Esophagus squamous epithelium (tissue), 5 donors: ENCODE results near the gene C2CD2. TPM values are rescaled to one million over a fixed set of nuclear protein-coding genes. Genes with fewer than 3 reads are reported as not detected.

Experiments
- DNase-seq: peaks from one replicate; lab custom pipeline; 2025; lab: John Stamatoyannopoulos, UW
- H3K27ac ChIP-seq, 4 donors: fragments of 200-600 bp; sonication (generic); one replicate each; pipeline ENCODE4 v1.5.1; 2016 to 2019; ENCODE audit warnings: mild to moderate bottlenecking in 1 of 4
- H3K27me3 ChIP-seq, 4 donors: fragments of 200-600 bp; sonication (generic); 1 replicate in 3 of 4; 2 replicates in 1 of 4; pipeline versions ENCODE4 v1.5.1 to v1.6.0; 2017 to 2021; ENCODE audit warnings: antibody characterized with exemption in 1 of 4
- H3K36me3 ChIP-seq, 3 donors: fragments of 200-600 bp; sonication (generic); one replicate each; pipeline ENCODE4 v1.5.1; 2016 to 2019
- H3K4me1 ChIP-seq, 3 donors: fragments of 200-600 bp; sonication (generic); one replicate each; pipeline ENCODE4 v1.5.1; 2017 to 2019
- H3K4me3 ChIP-seq, 4 donors: fragments of 200-600 bp; sonication (generic); 1 replicate in 3 of 4; 2 replicates in 1 of 4; pipeline ENCODE4 v1.5.1; 2016 to 2019; ENCODE audit warnings: mild to moderate bottlenecking in 2 of 4, moderate library complexity in 1 of 4
- H3K9me3 ChIP-seq, 3 donors: fragments of 200-600 bp; sonication (generic); one replicate each; pipeline ENCODE4 v1.5.1; 2016 to 2019
- CTCF ChIP-seq, 6 experiments: fragments of 450-650 bp in 4 of 6; fragments of 200-600 bp in 2 of 6; sonication (generic) in 2 of 6; IDR thresholded peaks; one replicate each; pipeline ENCODE4 v1.5.1; 2016 to 2019; ENCODE audit warnings: antibody characterized with exemption in 6 of 6, mild to moderate bottlenecking in 4 of 6, moderate library complexity in 4 of 6
- POLR2A ChIP-seq, 4 donors: fragments of 450-650 bp; IDR thresholded peaks; one replicate each; pipeline ENCODE4 v1.6.1; 2017; ENCODE audit warnings: antibody characterized with exemption in 4 of 4, mild to moderate bottlenecking in 4 of 4, moderate library complexity in 3 of 4
- WGBS, 2 donors: methylation state at CpG; one replicate each; pipeline ENCODE4 v1.1.5; 2018; 5-methylcytosine and 5-hydroxymethylcytosine counted together
- intact Hi-C: fragments of 100-400 bp; cut with DNase I; formaldehyde crosslinking; loops from one replicate; pipeline ENCODE4 v1.15.0; 2022
- total RNA-seq, 4 donors: library from RNA; depleted of rRNA; stranded (reverse); fragments of >200 nt; gene quantifications; one replicate each; pipeline ENCODE4 v1.1.0, GENCODE V29; 2016
- donor health status: DM: yes; HTN: yes; CAD: no.

Gene C2CD2
- total RNA-seq, 4 donors from 2014 or later = 13.6 to 21.2 (median 15.6) TPM

GRCh38 chr21:41926117-41926806 is 27.6 kb downstream of the C2CD2 start:
- TF ChIP-seq CTCF (IDR thresholded peaks at IDR 0.05) (no peak), POLR2A (IDR thresholded peaks at IDR 0.05) (no peak)
- H3K27ac ChIP-seq = peak overlapping the region; percentile 86 to 90 (median 89)
- H3K27me3 ChIP-seq = no peaks in the 10 kb centered on the region
- no peaks in the 10 kb centered on the region for H3K36me3 ChIP-seq
- H3K9me3 ChIP-seq = no peaks in the 10 kb centered on the region
- intact Hi-C loops = no loop called here
- peaks cover 17 to 91% (median 52%) of the 10 kb centered on the region in 3 donors for H3K4me1 ChIP-seq
- 10 to 13% methylated on average over 11 of the region's 11 CpGs for WGBS, 2 donors
- DNase-seq = no peak
- H3K4me3 ChIP-seq = peak overlapping the region; percentile 23 to 63 (median 44)

- intact Hi-C loops = no loop called here
- H3K27ac ChIP-seq = peak overlapping the region; percentile 86 to 90 (median 89)
- WGBS, 2 donors = 39 to 49% methylated on average over 3 to 4 of the region's 4 CpGs
- peak overlapping the region in 3 of 4 donors; percentile 41 to 63 (median 46) for H3K4me3 ChIP-seq
- H3K27me3 ChIP-seq = no peaks in the 10 kb centered on the region
- H3K9me3 ChIP-seq = no peaks in the 10 kb centered on the region
- TF ChIP-seq CTCF (IDR thresholded peaks at IDR 0.05) (no peak), POLR2A (IDR thresholded peaks at IDR 0.05) (no peak)
- DNase-seq = no peak
- H3K4me1 ChIP-seq = peaks cover 17 to 86% (median 50%) of the 10 kb centered on the region in 3 donors
- H3K36me3 ChIP-seq = no peaks in the 10 kb centered on the region
Observed at GRCh38 chr21:41925767-41926116, 28.1 kb downstream of the C2CD2 start.

GRCh38 chr21:41924368-41924754 is 29.5 kb downstream of the C2CD2 start:
- WGBS, 2 donors = 46 to 51% methylated on average over 6 of the region's 6 CpGs
- H3K27ac ChIP-seq = peak overlapping the region; percentile 60 to 90 (median 88)
- intact Hi-C loops = no loop called here
- peak overlapping the region in 1 of 4 donors; percentile 15 for H3K4me3 ChIP-seq
- H3K9me3 ChIP-seq = no peaks in the 10 kb centered on the region
- TF ChIP-seq POLR2A (IDR thresholded peaks at IDR 0.05) (no peak), CTCF (IDR thresholded peaks at IDR 0.05) (no peak)
- no peak for DNase-seq
- H3K36me3 ChIP-seq = peaks cover 0 to 6% (median 0%) of the 10 kb centered on the region in 3 donors
- H3K27me3 ChIP-seq = no peaks in the 10 kb centered on the region
- H3K4me1 ChIP-seq = peaks cover 17 to 72% (median 39%) of the 10 kb centered on the region in 3 donors

- no peak for DNase-seq
- no peaks in the 10 kb centered on the region for H3K27me3 ChIP-seq
- peak overlapping the region in 1 of 4 donors; percentile 15 for H3K4me3 ChIP-seq
- H3K36me3 ChIP-seq = peaks cover 0 to 10% (median 0%) of the 10 kb centered on the region in 3 donors
- intact Hi-C loops = no loop called here
- H3K27ac ChIP-seq = peak overlapping the region; percentile 60 to 90 (median 88)
- H3K9me3 ChIP-seq = no peaks in the 10 kb centered on the region
- H3K4me1 ChIP-seq = peaks cover 17 to 66% (median 33%) of the 10 kb centered on the region in 3 donors
- no peak for TF ChIP-seq POLR2A (IDR thresholded peaks at IDR 0.05)
- TF ChIP-seq CTCF (IDR thresholded peaks at IDR 0.05) = no peak
- WGBS, 2 donors = 11 to 66% methylated on average over 3 to 4 of the region's 7 CpGs
Observed at GRCh38 chr21:41923631-41924367, 30.0 kb downstream of the C2CD2 start.

- Histone ChIP-seq H3K4me3 (peak overlapping the region in 1 of 4 donors; percentile 15), H3K4me1 (peaks cover 17 to 60% (median 30%) of the 10 kb centered on the region in 3 donors), H3K27ac (peak overlapping the region in 3 of 4 donors; percentile 86 to 90 (median 89)), H3K27me3 (no peaks in the 10 kb centered on the region), H3K36me3 (peaks cover 0 to 16% (median 5%) of the 10 kb centered on the region in 3 donors), H3K9me3 (no peaks in the 10 kb centered on the region)
- no peak for TF ChIP-seq POLR2A (IDR thresholded peaks at IDR 0.05)
- no peak for TF ChIP-seq CTCF (IDR thresholded peaks at IDR 0.05)
- WGBS, 2 donors = 59 to 84% methylated on average over 8 of the region's 8 CpGs
- DNase-seq = no peak
- intact Hi-C loops = no loop called here
Observed at GRCh38 chr21:41923186-41923585, 30.6 kb downstream of the C2CD2 start.
